HepG2 (cell line): ENCODE results near the gene RELL2. TPM values are rescaled to one million over a fixed set of nuclear protein-coding genes. Genes with fewer than 3 reads are reported as not detected.

Source experiments
- ASH2L ChIP-seq: fragments of 300-600, 200-600 bp; sonication (generic); IDR thresholded peaks from 2 replicates; pipeline ENCODE4 v1.7.0; 2017; ENCODE audit warnings: low read depth, mild to moderate bottlenecking, moderate library complexity, mixed read lengths, low read length; ENCODE audit not compliant: insufficient read length
- CHCHD3 ChIP-seq: sonication (generic); formaldehyde crosslinking; IDR thresholded peaks from 2 replicates; pipeline ENCODE4 v1.8.0; 2022; ENCODE audit warnings: mild to moderate bottlenecking, missing genetic modification reagents, moderate library complexity
- DPF2 ChIP-seq: sonication (generic); formaldehyde crosslinking; IDR thresholded peaks from 2 replicates; pipeline ENCODE4 v1.4.0; 2020; ENCODE audit warnings: mild to moderate bottlenecking, low read depth, missing genetic modification reagents, borderline replicate concordance
- GFI1 ChIP-seq: sonication (generic); formaldehyde crosslinking; IDR thresholded peaks from 2 replicates; pipeline ENCODE4 v1.5.0; 2020; ENCODE audit warnings: missing genetic modification reagents, mild to moderate bottlenecking, borderline replicate concordance
- GLI4 ChIP-seq: sonication (generic); formaldehyde crosslinking; IDR thresholded peaks from 2 replicates; pipeline ENCODE4 v1.5.1; 2020; ENCODE audit warnings: missing genetic modification reagents, mild to moderate bottlenecking, moderate library complexity, borderline replicate concordance
- HNF4A ChIP-seq: sonication (generic); formaldehyde crosslinking; IDR thresholded peaks from 2 replicates; pipeline ENCODE4 v1.4.0; 2020; ENCODE audit warnings: missing genetic modification reagents
- HNF4G ChIP-seq, 2 experiments: sonication (generic) in 1 of 2; formaldehyde crosslinking in 1 of 2; IDR thresholded peaks; 2 replicates each; pipeline versions ENCODE4 v1.4.0 to v1.6.1; 2011 to 2020; ENCODE audit warnings: borderline replicate concordance in 2 of 2, low read depth in 2 of 2, mild to moderate bottlenecking in 2 of 2, low read length in 1 of 2, missing genetic modification reagents in 1 of 2, moderate library complexity in 1 of 2
- IKZF4 ChIP-seq: sonication (generic); formaldehyde crosslinking; IDR thresholded peaks from 2 replicates; pipeline ENCODE4 v1.5.1; 2020; ENCODE audit warnings: borderline replicate concordance, mild to moderate bottlenecking, low read depth, missing genetic modification reagents; ENCODE audit errors: not compliant biosample characterization
- MED1 ChIP-seq: sonication (generic); formaldehyde crosslinking; IDR thresholded peaks from 2 replicates; pipeline ENCODE4 v1.4.0; 2020; ENCODE audit warnings: missing genetic modification reagents
- NCOR1 ChIP-seq: fragments of 200-600 bp; sonication (generic); IDR thresholded peaks from 2 replicates; pipeline ENCODE4 v1.7.0; 2017; ENCODE audit warnings: antibody characterized with exemption, low read length, borderline replicate concordance
- PHF21A ChIP-seq: sonication (generic); formaldehyde crosslinking; IDR thresholded peaks from 2 replicates; pipeline ENCODE4 v1.5.0; 2020; ENCODE audit warnings: mild to moderate bottlenecking, missing genetic modification reagents
- PPARG ChIP-seq: conservative IDR thresholded peaks from 2 replicates; pipeline ENCODE4 v1.6.1; 2016; ENCODE audit warnings: missing biosample characterization, missing genetic modification reagents
- RFXAP ChIP-seq: sonication (generic); formaldehyde crosslinking; IDR thresholded peaks from 2 replicates; pipeline ENCODE4 v1.4.0; 2020; ENCODE audit warnings: missing genetic modification reagents, borderline replicate concordance
- SIX1 ChIP-seq: sonication (generic); formaldehyde crosslinking; IDR thresholded peaks from 2 replicates; pipeline ENCODE4 v1.4.0; 2020; ENCODE audit warnings: missing genetic modification reagents, borderline replicate concordance
- SNRNP70 ChIP-seq: fragments of 200-400 bp; formaldehyde crosslinking; IDR thresholded peaks from 2 replicates; pipeline ENCODE4 v1.6.1; 2017; ENCODE audit warnings: mild to moderate bottlenecking, low read depth, low read length, moderate library complexity
- SRY ChIP-seq: sonication (generic); formaldehyde crosslinking; IDR thresholded peaks from 2 replicates; pipeline ENCODE4 v1.8.0; 2022; ENCODE audit warnings: mild to moderate bottlenecking, missing genetic modification reagents
- YY1 ChIP-seq: IDR thresholded peaks from 2 replicates; pipeline ENCODE4 v1.6.1; 2011; ENCODE audit warnings: low read length, low read depth, moderate library complexity, mild to moderate bottlenecking; ENCODE audit not compliant: insufficient read depth, insufficient replicate concordance
- ZBTB49 ChIP-seq: sonication (generic); formaldehyde crosslinking; IDR thresholded peaks from 2 replicates; pipeline ENCODE4 v1.4.0; 2020; ENCODE audit warnings: missing genetic modification reagents, borderline replicate concordance
- ZNF570 ChIP-seq: sonication (generic); formaldehyde crosslinking; IDR thresholded peaks from 2 replicates; pipeline ENCODE4 v1.4.0; 2020; ENCODE audit warnings: mild to moderate bottlenecking, missing genetic modification reagents, borderline replicate concordance
- ZNF589 ChIP-seq: sonication (generic); formaldehyde crosslinking; conservative IDR thresholded peaks from 2 replicates; pipeline ENCODE4 v1.8.0; 2022; ENCODE audit warnings: mild to moderate bottlenecking, moderate library complexity, missing genetic modification reagents
- ZNF747 ChIP-seq: sonication (generic); formaldehyde crosslinking; IDR thresholded peaks from 2 replicates; pipeline ENCODE4 v1.8.1; 2023; ENCODE audit warnings: missing genetic modification reagents, mild to moderate bottlenecking, borderline replicate concordance
- ZNF841 ChIP-seq: sonication (generic); formaldehyde crosslinking; IDR thresholded peaks from 2 replicates; pipeline ENCODE4 v1.8.1; 2023; ENCODE audit warnings: missing genetic modification reagents, borderline replicate concordance
- polyA plus RNA-seq, 8 experiments: library from polyadenylated mRNA; depleted of rRNA in 3 of 8; stranded (reverse) in 7 of 8; unstranded in 1 of 8; fragments of >200 nt; fragmentation: Illumina TruSeq in 4 of 8; extraction: Trizol in 4 of 8; gene quantifications; 2 replicates each; pipeline versions ENCODE4 v1.2.1 to v1.2.3, GENCODE V29; 2011 to 2016; ENCODE audit warnings: low read depth in 4 of 8, missing spikeins in 1 of 8, mixed read lengths in 1 of 8; ENCODE audit not compliant: insufficient read depth in 1 of 8
- total RNA-seq, 5 experiments: library from RNA; depleted of rRNA; stranded (reverse); fragments of >200 nt; fragmentation: Illumina TruSeq; extraction: Trizol; gene quantifications; 2 replicates each; pipeline ENCODE4 v1.2.3, GENCODE V29; 2016; ENCODE audit warnings: low read depth in 1 of 5
- TF ChIP-seq, protein P1 (sequence below), 2 experiments: sonication (generic) in 1 of 2; formaldehyde crosslinking in 1 of 2; IDR thresholded peaks; 2 replicates each; pipeline versions ENCODE4 v1.4.0 to v1.6.1; 2016 to 2020; ENCODE audit warnings: borderline replicate concordance in 1 of 2, low read depth in 1 of 2, mild to moderate bottlenecking in 1 of 2, missing genetic modification reagents in 1 of 2

The RELL2 gene
- total and polyA plus RNA-seq, 2 of the 13 experiments (the other 11 are each of a cell fraction or from before 2014, with no cell fraction given) = 6.4 to 8.3 TPM

GRCh38 chr5:141608557-141608956 is 28.2 kb upstream of the RELL2 start (continued):
- TF ChIP-seq NCOR1 (peak; percentile 63; the same call in 1 of the 2 replicates), DPF2 (peak; percentile 38; the same call in 1 of the 2 replicates), SNRNP70 (no peak), ASH2L (peak; percentile 61), GFI1 (0 out of 2 replicates have a peak, but pooled peaks have one; percentile 38), ZNF570 (CRISPR knock-in tag) (no peak), SIX1 (CRISPR knock-in tag) (no peak), GLI4 (CRISPR knock-in tag) (no peak), ZNF589 (no peak), YY1 (no peak), SRY (no peak), ZNF747 (no peak), PHF21A (peak; percentile 50; the same call in 1 of the 2 replicates), MED1 (CRISPR knock-in tag) (0 out of 2 replicates have a peak, but pooled peaks have one; percentile 21), ZNF841 (CRISPR knock-in tag) (no peak), RFXAP (CRISPR knock-in tag) (no peak), IKZF4 (CRISPR knock-in tag) (no peak), ZBTB49 (CRISPR knock-in tag) (no peak), HNF4G (IDR thresholded peaks at IDR 0.05; ENCODE audit: borderline replicate concordance, low read depth, low read length) (peak; percentile 61; the same call in 1 of the 2 replicates), HNF4G (CRISPR knock-in tag; IDR thresholded peaks at IDR 0.05; ENCODE audit: borderline replicate concordance, low read depth) (no peak), PPARG (CRISPR knock-in tag) (0 out of 2 replicates have a peak, but pooled peaks have one; percentile 17), CHCHD3 (CRISPR knock-in tag) (no peak), HNF4A (CRISPR knock-in tag) (peak; percentile 76)
- TF ChIP-seq, protein P1, sequence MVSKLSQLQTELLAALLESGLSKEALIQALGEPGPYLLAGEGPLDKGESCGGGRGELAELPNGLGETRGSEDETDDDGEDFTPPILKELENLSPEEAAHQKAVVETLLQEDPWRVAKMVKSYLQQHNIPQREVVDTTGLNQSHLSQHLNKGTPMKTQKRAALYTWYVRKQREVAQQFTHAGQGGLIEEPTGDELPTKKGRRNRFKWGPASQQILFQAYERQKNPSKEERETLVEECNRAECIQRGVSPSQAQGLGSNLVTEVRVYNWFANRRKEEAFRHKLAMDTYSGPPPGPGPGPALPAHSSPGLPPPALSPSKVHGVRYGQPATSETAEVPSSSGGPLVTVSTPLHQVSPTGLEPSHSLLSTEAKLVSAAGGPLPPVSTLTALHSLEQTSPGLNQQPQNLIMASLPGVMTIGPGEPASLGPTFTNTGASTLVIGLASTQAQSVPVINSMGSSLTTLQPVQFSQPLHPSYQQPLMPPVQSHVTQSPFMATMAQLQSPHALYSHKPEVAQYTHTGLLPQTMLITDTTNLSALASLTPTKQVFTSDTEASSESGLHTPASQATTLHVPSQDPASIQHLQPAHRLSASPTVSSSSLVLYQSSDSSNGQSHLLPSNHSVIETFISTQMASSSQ (IDR thresholded peaks at IDR 0.05; ENCODE audit: low read depth) = peak; percentile 91
- TF ChIP-seq, protein P1 (CRISPR knock-in tag; IDR thresholded peaks at IDR 0.05; ENCODE audit: borderline replicate concordance) = peak; percentile 88; the same call in 1 of the 2 replicates
